ENCODE measurements around the gene ATG101. TPM values are rescaled to one million over a fixed set of nuclear protein-coding genes. Genes with fewer than 3 reads are reported as not detected.
A peak's percentile ranks its signal among the peaks of the same experiment; 100 is the strongest.

Gene ATG101
- polyA plus RNA-seq, 1 of the 3 experiments (the other 2 are of a cell fraction) = 160 TPM

- TF ChIP-seq SMC3 (IDR thresholded peaks at IDR 0.05; ENCODE audit: low read depth, low read length) (peak; percentile 66), TCF12 (IDR thresholded peaks at IDR 0.05) (no peak), EZH2phosphoT487 (IDR thresholded peaks at IDR 0.05; ENCODE audit: borderline replicate concordance, low read depth) (no peak), YY1 (IDR thresholded peaks at IDR 0.05; ENCODE audit: low read depth) (no peak), EP300 (IDR thresholded peaks at IDR 0.05; ENCODE audit: borderline replicate concordance in 1 of 2, low read depth in 1 of 2, low read length in 1 of 2) (peak in 1 of 2 experiments; percentile 9; a peak in 1 of 4 replicates), JUND (IDR thresholded peaks at IDR 0.05) (no peak), CHD2 (IDR thresholded peaks at IDR 0.05; ENCODE audit: low read length, partially characterized antibody) (no peak), CTCF (IDR thresholded peaks at IDR 0.05) (peak; percentile 77), MEF2A (IDR thresholded peaks at IDR 0.05; ENCODE audit: borderline replicate concordance, low read depth) (no peak), TEAD4 (IDR thresholded peaks at IDR 0.05; ENCODE audit: borderline replicate concordance, insufficient read depth) (no peak), FOXM1 (IDR thresholded peaks at IDR 0.05; ENCODE audit: low read depth) (no peak), FOSL2 (IDR thresholded peaks at IDR 0.05; ENCODE audit: borderline replicate concordance, low read depth) (no peak), RCOR1 (IDR thresholded peaks at IDR 0.05; ENCODE audit: low read length) (no peak), NFIC (IDR thresholded peaks at IDR 0.05; ENCODE audit: borderline replicate concordance) (no peak), RAD21 (IDR thresholded peaks at IDR 0.05; ENCODE audit: low read length) (peak; percentile 78), ELF1 (IDR thresholded peaks at IDR 0.05) (no peak), SIN3A (IDR thresholded peaks at IDR 0.05; ENCODE audit: borderline replicate concordance, low read depth, low read length) (no peak), IRF3 (IDR thresholded peaks at IDR 0.05; ENCODE audit: low read depth, low read length) (no peak), GABPA (IDR thresholded peaks at IDR 0.05; ENCODE audit: low read depth) (no peak), USF2 (IDR thresholded peaks at IDR 0.05; ENCODE audit: borderline replicate concordance, low read depth, low read length) (no peak), MXI1 (IDR thresholded peaks at IDR 0.05; ENCODE audit: low read depth, low read length) (no peak), ZBTB33 (IDR thresholded peaks at IDR 0.05; ENCODE audit: borderline replicate concordance, low read depth) (no peak), RXRA (IDR thresholded peaks at IDR 0.05; ENCODE audit: borderline replicate concordance, low read depth) (no peak)
- TF ChIP-seq, protein P1, sequence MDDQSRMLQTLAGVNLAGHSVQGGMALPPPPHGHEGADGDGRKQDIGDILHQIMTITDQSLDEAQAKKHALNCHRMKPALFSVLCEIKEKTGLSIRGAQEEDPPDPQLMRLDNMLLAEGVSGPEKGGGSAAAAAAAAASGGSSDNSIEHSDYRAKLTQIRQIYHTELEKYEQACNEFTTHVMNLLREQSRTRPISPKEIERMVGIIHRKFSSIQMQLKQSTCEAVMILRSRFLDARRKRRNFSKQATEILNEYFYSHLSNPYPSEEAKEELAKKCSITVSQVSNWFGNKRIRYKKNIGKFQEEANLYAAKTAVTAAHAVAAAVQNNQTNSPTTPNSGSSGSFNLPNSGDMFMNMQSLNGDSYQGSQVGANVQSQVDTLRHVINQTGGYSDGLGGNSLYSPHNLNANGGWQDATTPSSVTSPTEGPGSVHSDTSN (IDR thresholded peaks at IDR 0.05) = no peak
- TF ChIP-seq, protein P2, sequence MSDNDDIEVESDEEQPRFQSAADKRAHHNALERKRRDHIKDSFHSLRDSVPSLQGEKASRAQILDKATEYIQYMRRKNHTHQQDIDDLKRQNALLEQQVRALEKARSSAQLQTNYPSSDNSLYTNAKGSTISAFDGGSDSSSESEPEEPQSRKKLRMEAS (IDR thresholded peaks at IDR 0.05; ENCODE audit: low read depth) = no peak
- H3K4me2 ChIP-seq = no peak overlapping the region
Measured at GRCh38 chr12:52121824-52122539, 52.2 kb downstream of the ATG101 start.

More at GRCh38 chr12:52121824-52122539, 52.2 kb downstream of the ATG101 start:
- DNase-seq = peak; percentile 87
- H3K4me3 ChIP-seq (ENCODE audit: low read depth in 2 of 2, low read length in 1 of 2) = no peak overlapping the region
- peaks cover 4% of the 10 kb centered on the region for H3F3A ChIP-seq (replicated peaks; ENCODE audit: insufficient read depth)
- H4K20me1 ChIP-seq (ENCODE audit: insufficient read depth) = no peaks in the 10 kb centered on the region
- no peak overlapping the region for H3K9ac ChIP-seq
- H2AFZ ChIP-seq (ENCODE audit: low read depth) = no peak overlapping the region
- peaks cover 0 to 26% of the 10 kb centered on the region in 2 experiments; a peak in 1 of 4 replicates for H3K4me1 ChIP-seq (ENCODE audit: control insufficient read depth in 1 of 2, insufficient read depth in 2 of 2, low read depth in 1 of 2, low read length in 1 of 2)
- ChIA-PET CTCF (interaction anchor here (0.6 to 13.5 kb wide), 40 partner anchors 11 to 1828 kb away, joined by 3 to 247 read pairs (median 4); partner anchors contain the start of gene ATG101), POLR2A (no interaction called here)
- H3K79me2 ChIP-seq (ENCODE audit: insufficient read depth) = no peaks in the 10 kb centered on the region
- H3K36me3 ChIP-seq (replicated peaks in 1 of 2; ENCODE audit: control insufficient read depth in 1 of 2, insufficient read depth in 2 of 2, low read length in 1 of 2) = no peaks in the 10 kb centered on the region
- H3K9me3 ChIP-seq = no peaks in the 10 kb centered on the region
- H3K9me2 ChIP-seq = no peaks in the 10 kb centered on the region
- H3K27me3 ChIP-seq (ENCODE audit: insufficient read depth) = peaks cover 4% of the 10 kb centered on the region; the same call in 1 of the 2 replicates
- no peak overlapping the region for H3K27ac ChIP-seq (ENCODE audit: low read depth in 2 of 2, low read length in 1 of 2)
- 23% methylated on average over 14 of the region's 18 CpGs for WGBS (ENCODE audit: low lambda C conversion rate)

Data from SK-N-SH (cell line).